Stimulated activated CD4-positive, alpha-beta T cell treated with anti-CD3 and anti-CD28 coated beads, Interleukin-1b, Interleukin-23, amount 100 ng/mL, for 1 hour (primary cell): Measurements from ENCODE around the gene MED9.
"Not testable (repeated sequence)": the region's sequence is repeated elsewhere in the genome, so short reads cannot be mapped to it uniquely, and the experiment has no call there.

ENCODE experiments used
- DNase-seq, 2 donors: peaks; one replicate each; pipeline ENCODE4 v3.0.0-alpha.2; 2020; ENCODE audit warnings: low read depth in 2 of 2

Gene MED9

DNA sequence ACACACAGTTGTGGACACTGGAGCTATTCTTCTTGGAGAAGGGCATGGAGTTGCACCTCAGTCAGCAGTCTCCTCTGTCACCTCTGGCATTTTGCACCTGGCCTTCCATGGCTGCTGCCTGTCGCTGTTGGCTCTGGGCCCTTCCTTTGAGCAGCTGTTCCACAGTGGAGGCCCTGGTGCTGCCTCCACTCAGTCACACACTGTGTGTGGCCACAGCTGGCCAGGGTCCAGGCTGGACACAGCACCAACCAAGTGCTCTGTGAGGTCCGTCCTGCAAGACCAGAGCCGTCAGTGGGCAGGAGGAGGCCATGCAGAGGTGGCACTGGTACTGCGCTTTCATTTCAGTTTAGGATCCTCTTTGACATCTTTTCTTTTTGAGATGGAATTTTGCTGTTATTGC is 21.6 kb upstream of the MED9 start:
- DNase-seq: no peak

GRCh38 chr17:17456251-17456650 is 20.5 kb upstream of the MED9 start:
- DNase-seq: no peak

- no peak for DNase-seq
These were observed 19.1 kb upstream of the MED9 start for GRCh38 chr17:17457680-17458079.

DNA sequence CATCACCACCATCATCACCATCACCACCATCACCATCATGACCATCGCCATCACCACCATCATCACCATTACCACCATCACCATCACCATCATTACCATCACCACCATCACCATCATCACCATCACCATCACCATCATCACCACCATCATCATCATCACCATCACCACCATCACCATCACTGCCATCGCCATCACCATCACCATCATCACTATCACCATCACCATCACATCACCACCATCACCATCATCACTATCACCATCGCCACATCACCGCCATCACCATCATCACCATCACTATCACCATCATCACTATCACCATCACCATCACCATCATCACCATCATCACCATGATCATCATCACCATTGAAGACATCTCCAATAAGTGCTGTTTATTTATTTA is 16.8 kb upstream of the MED9 start:
- DNase-seq: no peak

GRCh38 chr17:17462048-17462824 is 14.6 kb upstream of the MED9 start:
- no peak for DNase-seq

DNA sequence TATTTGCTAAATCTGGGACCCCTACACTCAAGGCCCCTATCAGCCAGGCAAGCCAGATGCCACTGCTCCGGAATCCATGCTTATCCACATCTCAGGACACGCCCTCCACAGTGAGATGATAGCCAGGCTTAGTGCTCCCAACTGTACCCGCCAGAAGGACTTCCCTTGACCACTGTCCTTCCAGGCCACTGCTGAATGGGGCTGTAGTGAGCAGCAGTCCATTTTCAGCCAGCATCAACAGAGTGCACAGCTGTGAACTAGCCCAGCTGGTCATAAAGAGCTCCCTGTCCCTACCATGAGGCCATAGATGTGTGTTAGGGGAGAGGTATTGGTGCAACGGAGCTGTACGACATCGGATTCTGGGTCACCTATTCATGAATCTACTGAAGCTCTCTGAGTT is 13.0 kb upstream of the MED9 start:
- DNase-seq: no peak

GRCh38 chr17:17465878-17466277 is 10.9 kb upstream of the MED9 start:
- DNase-seq: not testable (repeated sequence)

DNA sequence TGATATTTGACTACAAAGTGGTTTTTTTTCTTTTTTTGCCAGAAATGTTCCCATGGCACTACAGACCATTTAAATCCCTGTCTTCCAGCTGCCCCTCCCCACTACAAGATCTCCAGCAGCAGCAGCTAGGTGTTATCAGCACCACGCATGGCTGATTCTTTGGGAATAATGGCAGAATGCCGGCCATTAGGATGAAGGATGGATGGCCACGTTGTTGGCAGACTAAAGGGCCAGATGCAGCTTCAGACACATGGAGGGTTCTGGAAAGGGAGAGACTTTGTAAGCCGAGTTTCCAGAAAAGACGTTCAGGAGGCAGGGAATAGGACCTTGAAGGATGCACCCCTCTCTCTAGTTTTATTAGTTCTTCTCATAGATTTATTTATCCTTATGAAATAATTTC is 10.3 kb upstream of the MED9 start:
- DNase-seq: no peak

- no peak for DNase-seq
These were observed 9.8 kb upstream of the MED9 start for GRCh38 chr17:17467016-17467415.

DNA sequence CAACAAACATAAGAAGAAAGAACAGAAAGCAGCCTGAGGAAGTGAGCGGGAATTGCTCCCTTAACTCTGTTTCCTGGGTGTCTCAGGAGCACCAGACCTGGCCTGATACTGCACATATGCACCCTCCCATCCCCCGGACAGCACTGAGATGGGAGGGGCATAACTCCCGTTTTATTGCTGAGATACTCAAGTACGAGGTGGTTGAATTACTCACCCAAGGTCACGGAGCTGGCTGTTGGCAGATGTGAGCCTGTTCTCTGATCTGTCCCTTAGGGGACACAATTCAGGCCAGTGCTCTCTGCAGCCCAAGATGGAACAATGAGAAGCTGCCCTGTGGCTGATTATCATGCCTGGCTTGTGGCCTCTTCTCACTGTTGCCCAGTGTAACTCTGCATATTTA is 9.1 kb upstream of the MED9 start:
- no peak for DNase-seq

GRCh38 chr17:17468217-17469010 is 8.4 kb upstream of the MED9 start:
- DNase-seq: no peak

- DNase-seq: no peak
These were observed 7.4 kb upstream of the MED9 start for GRCh38 chr17:17469358-17469757.

- no peak for DNase-seq
These were observed 6.8 kb upstream of the MED9 start for GRCh38 chr17:17469996-17470395.

- no peak for DNase-seq
These were observed 4.4 kb upstream of the MED9 start for GRCh38 chr17:17472333-17472920.

GRCh38 chr17:17474341-17474740 is 2.5 kb upstream of the MED9 start:
- no peak for DNase-seq

GRCh38 chr17:17479209-17479608 is 2.4 kb downstream of the MED9 start:
- no peak for DNase-seq

- DNase-seq: no peak
These were observed 3.9 kb downstream of the MED9 start for GRCh38 chr17:17480593-17481148.

- no peak for DNase-seq
These were observed 5.1 kb downstream of the MED9 start for GRCh38 chr17:17481860-17482259.

- DNase-seq: no peak
These were observed 7.7 kb downstream of the MED9 start for GRCh38 chr17:17484451-17484899.

GRCh38 chr17:17485420-17485819 is 8.6 kb downstream of the MED9 start:
- DNase-seq: no peak

GRCh38 chr17:17486416-17486815 is 9.6 kb downstream of the MED9 start:
- not testable (repeated sequence) for DNase-seq

DNA sequence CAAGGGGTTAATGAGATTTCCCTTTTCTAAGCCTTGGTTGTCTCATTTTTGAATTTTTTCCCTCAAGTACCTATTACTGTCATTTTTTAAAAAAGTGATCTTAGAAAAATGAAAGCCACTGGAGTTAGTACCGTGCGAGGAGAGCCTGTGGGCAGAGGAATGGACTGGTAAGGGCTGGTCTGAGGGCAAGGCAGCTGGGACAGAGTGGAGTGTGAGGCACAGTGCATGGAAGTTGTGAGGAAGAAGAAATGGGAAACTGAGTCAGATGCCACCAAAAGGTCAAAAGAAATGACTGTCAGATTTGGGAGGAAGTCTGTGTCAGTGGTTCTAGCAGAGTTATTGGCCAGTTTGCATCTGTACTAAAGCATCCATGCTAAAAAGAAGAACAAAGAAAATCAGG is 11.2 kb downstream of the MED9 start:
- no peak for DNase-seq
